HUES64 (cell line): ENCODE measurements around the gene MGMT.

Experiments used
- H3K27ac ChIP-seq: 2 replicates; pipeline ENCODE4 v1.7.0; 2013; ENCODE audit warnings: low read depth, low read length, inconsistent platforms
- H3K27me3 ChIP-seq: 2 replicates; pipeline ENCODE4 v1.6.1; 2013; ENCODE audit warnings: mild to moderate bottlenecking, low read length; ENCODE audit not compliant: insufficient read depth
- H3K36me3 ChIP-seq: 2 replicates; pipeline ENCODE4 v1.6.1; 2013; ENCODE audit warnings: mild to moderate bottlenecking, low read length; ENCODE audit not compliant: insufficient read depth
- H3K4me1 ChIP-seq: 2 replicates; pipeline ENCODE4 v1.6.1; 2013; ENCODE audit warnings: mild to moderate bottlenecking, low read length, moderate library complexity; ENCODE audit not compliant: insufficient read depth
- H3K4me3 ChIP-seq: 2 replicates; pipeline ENCODE4 v1.5.1; 2013; ENCODE audit warnings: mild to moderate bottlenecking, low read length, moderate library complexity
- H3K9ac ChIP-seq: 2 replicates; pipeline ENCODE4 v1.6.1; 2013; ENCODE audit warnings: mild to moderate bottlenecking, low read depth, low read length
- H3K9me3 ChIP-seq: 2 replicates; pipeline ENCODE4 v1.6.1; 2013; ENCODE audit warnings: low read depth, low read length; ENCODE audit not compliant: insufficient read depth
- WGBS: fragments of 150-250, 120-280 bp; methylation state at CpG from one replicate; pipeline ENCODE4 v1.1.7; 2013; ENCODE audit warnings: missing lambda C conversion rate; 5-methylcytosine and 5-hydroxymethylcytosine counted together

Gene MGMT

DNA sequence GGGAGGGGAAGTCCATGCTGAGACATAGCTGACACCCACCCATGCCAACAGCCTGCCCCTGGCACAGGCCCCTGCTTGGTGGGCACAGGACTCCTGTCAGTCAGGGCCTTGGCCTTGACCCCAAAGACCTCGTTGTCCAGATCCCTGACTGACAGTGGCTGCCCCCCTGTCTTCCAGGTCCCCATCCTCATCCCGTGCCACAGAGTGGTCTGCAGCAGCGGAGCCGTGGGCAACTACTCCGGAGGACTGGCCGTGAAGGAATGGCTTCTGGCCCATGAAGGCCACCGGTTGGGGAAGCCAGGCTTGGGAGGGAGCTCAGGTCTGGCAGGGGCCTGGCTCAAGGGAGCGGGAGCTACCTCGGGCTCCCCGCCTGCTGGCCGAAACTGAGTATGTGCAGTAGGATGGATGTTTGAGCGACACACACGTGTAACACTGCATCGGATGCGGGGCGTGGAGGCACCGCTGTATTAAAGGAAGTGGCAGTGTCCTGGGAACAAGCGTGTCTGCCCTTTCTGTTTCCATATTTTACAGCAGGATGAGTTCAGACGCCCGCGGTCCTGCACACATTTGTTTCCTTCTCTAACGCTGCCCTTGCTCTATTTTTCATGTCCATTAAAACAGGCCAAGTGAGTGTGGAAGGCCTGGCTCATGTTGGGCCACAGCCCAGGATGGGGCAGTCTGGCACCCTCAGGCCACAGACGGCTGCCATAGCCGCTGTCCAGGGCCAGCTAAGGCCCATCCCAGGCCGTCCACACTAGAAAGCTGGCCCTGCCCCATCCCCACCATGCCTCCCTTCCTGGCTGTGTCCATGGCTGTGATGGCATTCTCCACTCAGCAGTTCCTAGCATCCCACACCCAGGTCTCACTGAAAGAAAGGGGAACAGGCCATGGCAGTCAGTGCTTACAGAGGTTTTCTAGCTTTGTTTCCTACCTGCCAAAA is 299.8 kb downstream of the MGMT start:
- Histone ChIP-seq H3K4me3 (no peak overlapping the region), H3K4me1 (no peaks in the 10 kb centered on the region), H3K27me3 (no peaks in the 10 kb centered on the region), H3K27ac (no peak overlapping the region), H3K36me3 (no peaks in the 10 kb centered on the region), H3K9ac (no peak overlapping the region), H3K9me3 (no peaks in the 10 kb centered on the region)
- WGBS: 94% methylated on average over 25 of the region's 25 CpGs

DNA sequence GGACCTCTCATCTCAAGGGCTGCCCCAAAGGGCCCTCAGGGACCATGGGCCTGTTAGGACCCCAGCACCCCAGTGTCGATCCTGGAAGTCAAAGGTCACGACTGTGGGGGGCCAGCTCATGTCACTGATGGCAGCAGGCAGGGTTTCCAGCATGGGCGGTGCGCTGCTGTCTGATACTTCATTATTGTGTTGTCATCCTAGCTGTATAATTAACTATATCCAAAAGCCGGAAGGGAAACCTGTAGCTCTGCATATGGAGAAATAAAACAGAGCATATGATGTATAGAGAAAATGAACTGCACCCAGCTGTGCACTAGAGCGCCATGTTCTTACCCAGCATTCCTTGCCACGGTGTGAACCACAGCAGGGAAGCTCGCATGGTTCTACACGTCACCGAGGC is 300.7 kb downstream of the MGMT start:
- 94% methylated on average over 10 of the region's 10 CpGs for WGBS
- no peaks in the 10 kb centered on the region for H3K9me3 ChIP-seq
- no peak overlapping the region for H3K27ac ChIP-seq
- no peaks in the 10 kb centered on the region for H3K27me3 ChIP-seq
- H3K4me3 ChIP-seq: no peak overlapping the region
- H3K36me3 ChIP-seq: no peaks in the 10 kb centered on the region
- H3K4me1 ChIP-seq: no peaks in the 10 kb centered on the region
- no peak overlapping the region for H3K9ac ChIP-seq

DNA sequence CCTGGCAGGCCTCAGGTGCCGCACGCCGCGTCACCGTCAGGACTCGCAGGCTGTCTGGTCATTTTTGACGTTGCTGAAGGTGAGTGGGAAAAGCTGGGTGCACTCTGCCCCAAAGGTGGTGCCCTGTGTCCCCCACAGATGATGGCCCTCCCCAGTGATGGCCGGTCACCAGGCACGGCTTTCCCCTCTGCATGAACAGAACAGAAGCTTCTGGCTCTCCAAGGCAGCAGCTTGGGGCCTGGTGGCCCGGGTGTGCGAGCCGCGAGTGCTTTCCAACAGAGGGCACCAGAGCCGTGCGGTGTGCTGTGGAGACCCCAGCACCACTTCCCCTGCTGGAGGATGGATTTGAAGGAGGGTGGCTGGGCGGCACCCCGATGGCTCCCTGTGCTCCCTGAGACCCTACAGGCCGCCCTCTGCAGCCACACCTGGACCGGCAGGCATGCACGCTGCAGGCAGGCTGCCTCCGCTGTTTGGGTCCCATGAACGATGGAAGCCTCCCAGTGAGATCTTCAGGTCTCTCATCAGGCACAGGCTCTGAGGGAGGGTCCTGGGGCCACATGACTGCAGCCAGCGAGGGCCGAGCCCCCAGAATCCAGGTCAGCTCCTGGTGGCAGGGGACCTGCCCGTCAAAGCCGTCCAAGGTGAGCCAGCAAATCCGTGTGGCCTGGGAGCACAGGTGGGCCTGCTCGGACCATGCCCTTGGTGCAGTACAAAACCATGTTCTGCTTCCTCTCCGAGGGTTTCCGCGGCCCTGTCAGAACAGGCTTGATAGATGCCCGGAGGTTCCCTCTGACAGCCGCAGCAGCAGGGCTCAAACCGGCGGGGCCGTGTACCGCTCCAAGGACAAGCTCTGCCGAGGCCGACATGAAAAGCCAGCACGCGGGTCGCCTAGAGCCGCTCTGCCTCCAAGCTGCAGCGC is 301.7 kb downstream of the MGMT start:
- 92% methylated on average over 44 of the region's 44 CpGs for WGBS
- Histone ChIP-seq H3K9me3 (no peaks in the 10 kb centered on the region), H3K27ac (no peak overlapping the region), H3K9ac (no peak overlapping the region), H3K4me1 (no peaks in the 10 kb centered on the region), H3K4me3 (no peak overlapping the region), H3K36me3 (no peaks in the 10 kb centered on the region), H3K27me3 (no peaks in the 10 kb centered on the region)

DNA sequence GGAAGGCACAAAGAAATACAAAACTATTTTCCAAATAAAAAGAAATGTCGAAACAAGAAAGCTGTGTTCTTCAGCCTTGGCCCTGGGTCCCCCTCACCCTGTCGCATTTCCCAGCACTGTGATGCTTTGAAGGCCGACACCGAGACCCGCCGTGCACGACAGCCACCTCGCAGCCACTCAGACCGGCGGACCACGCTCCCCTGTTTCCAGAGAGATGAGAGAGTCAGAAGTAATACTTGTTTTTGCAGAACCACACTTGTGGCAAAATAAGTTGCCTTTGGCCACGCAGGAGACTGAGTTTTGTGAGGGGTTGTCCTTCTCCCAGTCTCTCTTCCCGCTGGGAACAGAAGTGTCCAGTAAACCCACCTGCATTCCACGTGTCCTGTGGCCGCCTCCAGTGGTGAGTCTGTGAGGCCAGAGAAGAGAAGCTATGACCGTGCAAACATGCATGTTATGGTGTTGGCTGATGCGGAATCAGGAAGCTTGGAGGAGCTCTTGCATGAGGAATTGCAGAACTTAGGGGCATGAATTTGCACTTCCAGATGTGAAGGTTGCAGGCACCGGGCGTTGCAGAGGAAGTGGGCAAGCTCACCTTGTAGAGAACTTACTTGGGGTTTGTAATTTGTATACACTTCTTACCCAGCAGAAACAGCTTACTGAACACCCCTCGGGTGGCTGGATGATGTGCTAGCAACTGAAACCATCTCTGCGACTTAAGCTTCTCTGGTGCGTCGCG is 302.5 kb downstream of the MGMT start:
- Histone ChIP-seq H3K4me1 (no peaks in the 10 kb centered on the region), H3K27me3 (no peaks in the 10 kb centered on the region), H3K27ac (no peak overlapping the region), H3K9me3 (no peaks in the 10 kb centered on the region), H3K36me3 (no peaks in the 10 kb centered on the region), H3K9ac (no peak overlapping the region), H3K4me3 (no peak overlapping the region)
- 95% methylated on average over 24 of the region's 24 CpGs for WGBS

DNA sequence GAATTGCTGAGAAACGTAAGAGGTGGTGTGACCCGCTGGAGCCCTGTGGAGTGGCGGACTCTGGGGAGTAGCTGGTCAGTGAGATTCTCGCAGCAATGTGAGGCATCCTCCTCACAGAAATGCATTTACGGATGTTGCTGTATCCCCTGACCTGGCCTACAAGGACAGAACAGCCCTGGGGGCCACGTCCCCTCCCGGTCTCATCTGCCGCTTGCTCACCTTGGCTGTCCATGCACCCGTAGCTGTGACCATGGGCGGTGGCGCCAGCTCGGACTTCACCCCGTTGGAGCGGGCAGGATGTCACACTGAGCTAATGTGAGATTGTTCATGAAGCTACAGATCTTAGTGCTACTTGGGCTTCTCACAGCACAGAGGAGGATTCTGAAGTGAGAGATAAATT is 303.2 kb downstream of the MGMT start:
- H3K4me1 ChIP-seq: no peaks in the 10 kb centered on the region
- H3K9ac ChIP-seq: no peak overlapping the region
- no peaks in the 10 kb centered on the region for H3K9me3 ChIP-seq
- no peak overlapping the region for H3K4me3 ChIP-seq
- no peaks in the 10 kb centered on the region for H3K27me3 ChIP-seq
- H3K36me3 ChIP-seq: no peaks in the 10 kb centered on the region
- WGBS: 94% methylated on average over 14 of the region's 14 CpGs
- H3K27ac ChIP-seq: no peak overlapping the region

DNA sequence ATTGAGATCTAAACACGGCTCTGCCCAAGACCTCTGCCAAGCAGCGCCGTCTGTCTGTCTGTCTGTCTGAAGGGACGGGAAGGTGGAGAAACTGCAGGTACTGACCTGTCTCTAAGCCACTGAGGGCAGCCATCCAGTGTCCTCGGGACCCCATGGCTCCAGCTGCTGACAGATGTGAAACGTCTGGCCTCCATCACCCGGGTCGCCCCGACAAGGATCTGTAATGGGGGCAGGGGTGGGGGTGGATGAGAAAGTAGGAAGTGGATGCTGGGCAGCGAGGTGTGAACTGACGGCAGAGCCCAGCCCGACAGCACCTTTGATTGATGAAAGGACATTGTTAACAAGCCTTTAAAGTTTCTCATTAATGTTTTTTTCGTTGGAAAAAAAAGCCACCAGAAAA is 304.0 kb downstream of the MGMT start:
- Histone ChIP-seq H3K36me3 (no peaks in the 10 kb centered on the region), H3K9ac (no peak overlapping the region), H3K27ac (no peak overlapping the region), H3K27me3 (no peaks in the 10 kb centered on the region), H3K4me1 (no peaks in the 10 kb centered on the region), H3K9me3 (no peaks in the 10 kb centered on the region), H3K4me3 (no peak overlapping the region)
- WGBS: 87% methylated on average over 13 of the region's 13 CpGs

DNA sequence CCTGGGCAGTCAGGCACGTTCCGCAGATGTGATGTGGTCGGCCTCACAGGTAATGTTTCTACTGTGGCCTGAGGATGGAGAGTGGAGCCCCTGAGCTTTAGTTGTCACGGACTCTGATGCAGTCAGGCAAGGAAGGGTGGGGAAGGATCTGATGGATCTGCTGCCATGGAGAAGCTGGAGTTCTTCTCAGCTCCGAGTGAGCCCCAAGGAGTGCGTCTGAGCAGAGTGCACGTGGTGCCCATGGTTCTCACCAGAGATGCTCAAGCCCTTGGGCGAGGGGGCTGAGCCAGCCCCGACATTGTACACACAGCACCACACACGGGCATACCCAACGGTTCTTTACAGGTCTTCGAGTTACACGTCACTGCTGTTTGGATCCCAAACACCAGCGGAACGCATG is 304.5 kb downstream of the MGMT start:
- H3K27me3 ChIP-seq: no peaks in the 10 kb centered on the region
- H3K4me3 ChIP-seq: no peak overlapping the region
- no peaks in the 10 kb centered on the region for H3K4me1 ChIP-seq
- no peaks in the 10 kb centered on the region for H3K36me3 ChIP-seq
- H3K9ac ChIP-seq: no peak overlapping the region
- no peaks in the 10 kb centered on the region for H3K9me3 ChIP-seq
- 96% methylated on average over 15 of the region's 15 CpGs for WGBS
- no peak overlapping the region for H3K27ac ChIP-seq

DNA sequence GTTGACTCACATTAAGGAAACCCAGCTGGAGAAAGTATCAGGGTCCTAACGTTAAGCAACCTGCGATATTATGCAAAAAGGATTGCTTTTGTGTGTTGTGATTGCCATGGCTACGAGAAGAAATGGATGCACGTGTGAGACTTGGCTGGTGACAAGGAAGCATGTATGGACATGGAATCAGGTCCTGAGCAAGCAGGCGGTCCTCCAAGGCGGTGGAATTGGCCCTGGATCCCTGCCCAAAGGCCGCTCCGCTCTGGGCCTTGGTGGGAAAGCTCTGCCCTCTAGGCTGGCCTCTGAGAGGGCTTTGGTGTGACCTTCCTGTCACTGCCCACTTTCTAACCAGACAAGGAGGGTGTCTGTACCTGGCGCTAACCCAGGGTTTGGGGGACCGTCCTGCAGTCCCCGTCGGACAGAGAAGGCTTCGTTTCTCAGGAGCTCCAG is 305.0 kb downstream of the MGMT start:
- Histone ChIP-seq H3K9ac (no peak overlapping the region), H3K4me1 (no peaks in the 10 kb centered on the region), H3K9me3 (no peaks in the 10 kb centered on the region), H3K36me3 (no peaks in the 10 kb centered on the region), H3K4me3 (no peak overlapping the region), H3K27ac (no peak overlapping the region), H3K27me3 (no peaks in the 10 kb centered on the region)
- WGBS: 95% methylated on average over 13 of the region's 13 CpGs

DNA sequence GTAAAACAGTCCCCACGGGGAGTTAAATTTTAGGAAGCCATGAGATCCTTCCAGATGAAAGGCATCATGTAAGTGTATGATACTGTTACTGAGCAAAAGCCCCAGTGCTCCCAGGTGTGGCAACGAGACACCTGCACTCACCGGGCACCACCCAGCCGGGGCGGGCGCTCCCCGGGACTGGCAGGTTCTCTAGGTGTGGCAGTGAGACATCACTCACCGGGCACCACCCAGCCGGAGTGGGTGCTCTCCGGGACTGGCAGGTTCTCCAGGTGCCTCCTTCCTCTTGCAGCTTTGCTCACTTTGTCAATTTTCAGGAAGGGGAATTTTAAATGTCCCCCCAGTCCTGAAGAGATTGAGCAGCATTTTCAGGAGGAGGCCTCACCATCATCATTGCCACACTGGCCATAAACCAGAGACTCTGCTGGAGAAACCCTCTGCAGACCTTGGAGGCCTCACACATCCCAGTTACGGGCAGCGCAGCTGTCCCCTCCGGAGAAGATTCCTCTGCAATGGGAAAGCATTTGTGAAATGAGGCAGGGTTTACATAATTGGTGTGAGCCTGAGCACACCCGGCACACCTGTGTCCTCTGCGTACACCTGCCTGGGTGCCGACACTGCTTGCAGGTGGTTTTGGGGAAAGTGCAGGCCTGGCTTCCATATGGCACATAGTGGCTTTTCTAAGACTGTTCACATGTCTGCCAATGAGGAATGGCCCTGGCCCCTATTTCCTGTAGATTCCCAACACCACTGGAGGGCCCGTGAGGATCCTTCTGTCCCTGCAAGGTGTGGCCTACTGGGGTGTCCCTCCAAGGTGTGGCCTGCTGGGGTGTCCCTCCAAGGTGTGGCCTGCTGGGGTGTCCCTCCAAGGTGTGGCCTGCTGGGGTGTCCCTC is 305.7 kb downstream of the MGMT start:
- Histone ChIP-seq H3K4me3 (no peak overlapping the region), H3K27ac (no peak overlapping the region), H3K9me3 (no peaks in the 10 kb centered on the region), H3K9ac (no peak overlapping the region), H3K36me3 (no peaks in the 10 kb centered on the region), H3K27me3 (no peaks in the 10 kb centered on the region), H3K4me1 (no peaks in the 10 kb centered on the region)
- WGBS: 96% methylated on average over 17 of the region's 17 CpGs

DNA sequence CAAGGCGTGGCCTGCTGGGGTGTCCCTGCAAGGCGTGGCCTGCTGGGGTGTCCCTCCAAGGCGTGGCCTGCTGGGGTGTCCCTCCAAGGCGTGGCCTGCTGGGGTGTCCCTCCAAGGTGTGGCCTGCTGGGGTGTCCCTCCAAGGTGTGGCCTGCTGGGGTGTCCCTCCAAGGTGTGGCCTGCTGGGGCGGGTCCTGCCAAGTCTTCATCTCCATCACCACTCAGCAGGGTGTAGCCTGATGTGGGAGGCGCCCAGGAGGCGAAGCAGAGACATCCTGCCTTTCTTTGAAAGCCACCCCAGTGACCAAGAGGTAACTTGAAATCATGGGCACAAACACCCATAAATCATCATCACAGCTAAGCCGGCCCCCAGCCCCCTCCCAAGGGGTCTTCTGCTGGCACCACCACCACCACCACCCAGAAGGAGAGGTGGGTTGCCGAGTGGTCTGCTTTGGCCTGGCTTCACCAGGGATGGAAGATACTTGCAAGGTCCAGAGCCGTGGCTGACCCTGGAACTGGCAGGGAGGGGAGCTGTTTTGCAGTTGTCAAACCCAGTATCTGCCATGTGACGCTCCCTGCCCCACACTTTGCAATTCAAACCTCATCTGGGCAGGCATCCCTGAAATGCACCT is 306.4 kb downstream of the MGMT start:
- no peak overlapping the region for H3K4me3 ChIP-seq
- H3K4me1 ChIP-seq: no peaks in the 10 kb centered on the region
- H3K27me3 ChIP-seq: no peaks in the 10 kb centered on the region
- no peaks in the 10 kb centered on the region for H3K36me3 ChIP-seq
- 95% methylated on average over 11 of the region's 11 CpGs for WGBS
- H3K9me3 ChIP-seq: no peaks in the 10 kb centered on the region
- no peak overlapping the region for H3K27ac ChIP-seq
- no peak overlapping the region for H3K9ac ChIP-seq
